H1 (cell line): ENCODE data around the gene MAPK8IP3. TPM values are rescaled to one million over a fixed set of nuclear protein-coding genes. Genes with fewer than 3 reads are reported as not detected.

Experiments used
- CHD7 ChIP-seq: fragments of 300-600 bp; sonication (generic); IDR thresholded peaks from 2 replicates; pipeline ENCODE4 v1.7.1; 2012; ENCODE audit warnings: low read length, moderate library complexity, mild to moderate bottlenecking, inconsistent platforms; ENCODE audit not compliant: insufficient replicate concordance
- polyA plus RNA-seq, 7 experiments: library from polyadenylated mRNA; depleted of rRNA in 3 of 7; stranded (reverse) in 5 of 7; unstranded in 2 of 7; fragments of >200 nt in 5 of 7; fragments of 200-250 nt in 2 of 7; gene quantifications; 1 replicate in 5 of 7; 2 replicates in 1 of 7; 4 replicates in 1 of 7; pipeline versions ENCODE4 v1.2.1 to v1.2.3, GENCODE V29; 2011 to 2013; ENCODE audit warnings: missing spikeins in 2 of 7, mixed read lengths in 2 of 7
- total RNA-seq: library from RNA; stranded (reverse); fragmentation: NEBNext Ultra II Directional; extraction: Animal tissue kit (Norgen Biotek cat#: 25700); gene quantifications from 2 replicates; pipeline ENCODE4 v1.2.1, GENCODE V29; 2021

The MAPK8IP3 gene
- total and polyA plus RNA-seq, 2 of the 8 experiments (the other 6 are each of a cell fraction or from before 2014, with no cell fraction given): 16.9 to 43.4 TPM

GRCh38 chr16:1794221-1794871 is 88.4 kb downstream of the MAPK8IP3 start (continued):
- TF ChIP-seq CHD7: no peak
